ENCODE results near the gene KSR1. TPM values are rescaled to one million over a fixed set of nuclear protein-coding genes. Genes with fewer than 3 reads are reported as not detected.

The KSR1 gene
- total and polyA plus RNA-seq, 2 experiments from 2014 or later: 7.8 to 53.2 TPM

DNA sequence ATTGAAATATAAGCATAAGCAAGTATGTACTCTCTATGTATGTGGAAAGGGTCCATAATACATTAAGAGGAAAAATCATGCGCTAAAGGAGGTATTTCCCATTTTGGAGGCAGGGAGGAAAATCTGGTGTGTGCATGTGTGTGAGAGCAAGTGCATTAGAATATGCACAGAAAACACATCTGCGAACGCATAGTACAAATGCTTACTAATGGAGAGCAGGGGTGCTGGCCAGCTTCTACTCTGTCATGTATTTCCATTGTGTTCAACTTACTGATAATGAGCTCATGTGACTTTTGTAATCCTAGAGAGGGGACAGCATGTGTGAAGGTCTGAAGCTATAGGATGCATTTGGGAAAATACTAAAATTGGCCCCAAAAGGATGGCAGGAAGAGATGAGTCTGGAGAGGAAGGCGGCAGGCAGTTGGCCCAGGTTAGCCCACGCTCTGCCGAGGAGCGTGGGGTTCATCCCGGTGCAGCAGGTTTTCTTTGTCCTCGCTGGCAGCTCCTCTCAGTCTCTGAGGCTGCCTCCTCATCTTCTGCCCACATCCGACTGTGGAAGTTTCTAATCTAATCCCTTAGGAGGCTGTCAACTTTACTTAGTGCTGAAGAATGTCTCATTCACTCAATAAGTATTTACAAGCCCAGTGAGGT lies 17.8 kb upstream of the KSR1 start (continued):
- TF ChIP-seq, protein P1, sequence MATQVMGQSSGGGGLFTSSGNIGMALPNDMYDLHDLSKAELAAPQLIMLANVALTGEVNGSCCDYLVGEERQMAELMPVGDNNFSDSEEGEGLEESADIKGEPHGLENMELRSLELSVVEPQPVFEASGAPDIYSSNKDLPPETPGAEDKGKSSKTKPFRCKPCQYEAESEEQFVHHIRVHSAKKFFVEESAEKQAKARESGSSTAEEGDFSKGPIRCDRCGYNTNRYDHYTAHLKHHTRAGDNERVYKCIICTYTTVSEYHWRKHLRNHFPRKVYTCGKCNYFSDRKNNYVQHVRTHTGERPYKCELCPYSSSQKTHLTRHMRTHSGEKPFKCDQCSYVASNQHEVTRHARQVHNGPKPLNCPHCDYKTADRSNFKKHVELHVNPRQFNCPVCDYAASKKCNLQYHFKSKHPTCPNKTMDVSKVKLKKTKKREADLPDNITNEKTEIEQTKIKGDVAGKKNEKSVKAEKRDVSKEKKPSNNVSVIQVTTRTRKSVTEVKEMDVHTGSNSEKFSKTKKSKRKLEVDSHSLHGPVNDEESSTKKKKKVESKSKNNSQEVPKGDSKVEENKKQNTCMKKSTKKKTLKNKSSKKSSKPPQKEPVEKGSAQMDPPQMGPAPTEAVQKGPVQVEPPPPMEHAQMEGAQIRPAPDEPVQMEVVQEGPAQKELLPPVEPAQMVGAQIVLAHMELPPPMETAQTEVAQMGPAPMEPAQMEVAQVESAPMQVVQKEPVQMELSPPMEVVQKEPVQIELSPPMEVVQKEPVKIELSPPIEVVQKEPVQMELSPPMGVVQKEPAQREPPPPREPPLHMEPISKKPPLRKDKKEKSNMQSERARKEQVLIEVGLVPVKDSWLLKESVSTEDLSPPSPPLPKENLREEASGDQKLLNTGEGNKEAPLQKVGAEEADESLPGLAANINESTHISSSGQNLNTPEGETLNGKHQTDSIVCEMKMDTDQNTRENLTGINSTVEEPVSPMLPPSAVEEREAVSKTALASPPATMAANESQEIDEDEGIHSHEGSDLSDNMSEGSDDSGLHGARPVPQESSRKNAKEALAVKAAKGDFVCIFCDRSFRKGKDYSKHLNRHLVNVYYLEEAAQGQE (IDR thresholded peaks at IDR 0.05; ENCODE audit: unreplicated experiment): no peak
- no peak for TF ChIP-seq ZNF331 (CRISPR knock-in tag; IDR thresholded peaks at IDR 0.05; ENCODE audit: low read depth)
- TF ChIP-seq NANOG (IDR thresholded peaks at IDR 0.05; ENCODE audit: borderline replicate concordance): no peak

DNA sequence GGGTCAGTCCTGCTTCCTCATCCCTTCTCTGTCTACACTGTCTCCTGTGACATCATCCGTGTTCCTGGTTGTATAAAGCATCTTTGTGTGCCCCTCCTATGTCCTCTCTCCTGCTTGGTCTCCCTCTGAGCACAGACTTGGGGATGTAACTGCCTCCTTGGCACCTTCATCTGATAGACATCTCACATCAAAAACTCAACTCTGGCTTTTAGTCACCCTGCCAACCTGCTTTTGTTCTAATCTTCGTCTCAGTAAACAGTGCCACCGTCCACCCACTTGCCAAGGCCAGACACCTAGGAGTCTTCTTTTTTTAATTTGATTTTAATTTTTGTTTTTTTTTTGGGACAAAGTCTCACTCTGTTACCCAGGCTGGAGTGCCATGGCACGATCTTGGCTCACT lies 16.9 kb upstream of the KSR1 start:
- H3K4me3 Mint-ChIP-seq: no peak overlapping the region
- H3K27me3 ChIP-seq (ENCODE audit: insufficient read depth): no peaks in the 10 kb centered on the region
- H3K4me1 Mint-ChIP-seq: no peaks in the 10 kb centered on the region
- no peaks in the 10 kb centered on the region for H3K79me2 ChIP-seq (replicated peaks; ENCODE audit: insufficient read depth)
- H3K27me3 Mint-ChIP-seq (ENCODE audit: insufficient read depth, low read depth, poor library complexity): peaks cover 8% of the 10 kb centered on the region
- H3K4me2 ChIP-seq: no peak overlapping the region
- H3K27ac ChIP-seq (ENCODE audit: low read depth): no peak overlapping the region
- no peak overlapping the region for H2AFZ ChIP-seq
- no peaks in the 10 kb centered on the region for H3K9me2 ChIP-seq (ENCODE audit: insufficient read depth)
- no peak for ATAC-seq
- DNase-seq (ENCODE audit: low spot score): no peak
- H4K20me1 ChIP-seq (replicated peaks; ENCODE audit: insufficient read depth): no peaks in the 10 kb centered on the region
- no peaks in the 10 kb centered on the region; the same call in 2 of the 3 replicates for H3K36me3 Mint-ChIP-seq (ENCODE audit: low read depth)
- no peaks in the 10 kb centered on the region for H3K4me1 ChIP-seq (ENCODE audit: insufficient read depth)
- no peaks in the 10 kb centered on the region for H3K36me3 ChIP-seq (ENCODE audit: insufficient read depth)
- no peaks in the 10 kb centered on the region for H3F3A ChIP-seq (replicated peaks; ENCODE audit: low read depth)
- H3K27ac Mint-ChIP-seq: no peak overlapping the region
- H3K4me3 ChIP-seq: no peak overlapping the region
- no peaks in the 10 kb centered on the region for H3K9me3 Mint-ChIP-seq
- TF ChIP-seq, protein P2, sequence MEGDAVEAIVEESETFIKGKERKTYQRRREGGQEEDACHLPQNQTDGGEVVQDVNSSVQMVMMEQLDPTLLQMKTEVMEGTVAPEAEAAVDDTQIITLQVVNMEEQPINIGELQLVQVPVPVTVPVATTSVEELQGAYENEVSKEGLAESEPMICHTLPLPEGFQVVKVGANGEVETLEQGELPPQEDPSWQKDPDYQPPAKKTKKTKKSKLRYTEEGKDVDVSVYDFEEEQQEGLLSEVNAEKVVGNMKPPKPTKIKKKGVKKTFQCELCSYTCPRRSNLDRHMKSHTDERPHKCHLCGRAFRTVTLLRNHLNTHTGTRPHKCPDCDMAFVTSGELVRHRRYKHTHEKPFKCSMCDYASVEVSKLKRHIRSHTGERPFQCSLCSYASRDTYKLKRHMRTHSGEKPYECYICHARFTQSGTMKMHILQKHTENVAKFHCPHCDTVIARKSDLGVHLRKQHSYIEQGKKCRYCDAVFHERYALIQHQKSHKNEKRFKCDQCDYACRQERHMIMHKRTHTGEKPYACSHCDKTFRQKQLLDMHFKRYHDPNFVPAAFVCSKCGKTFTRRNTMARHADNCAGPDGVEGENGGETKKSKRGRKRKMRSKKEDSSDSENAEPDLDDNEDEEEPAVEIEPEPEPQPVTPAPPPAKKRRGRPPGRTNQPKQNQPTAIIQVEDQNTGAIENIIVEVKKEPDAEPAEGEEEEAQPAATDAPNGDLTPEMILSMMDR (conservative IDR thresholded peaks at IDR 0.05; ENCODE audit: low read depth in 2 of 2): no peak
- TF ChIP-seq EZH2 (IDR thresholded peaks at IDR 0.05; ENCODE audit: low read depth, unreplicated experiment) (no peak), NANOG (IDR thresholded peaks at IDR 0.05; ENCODE audit: borderline replicate concordance) (no peak), ZNF114 (CRISPR knock-in tag; IDR thresholded peaks at IDR 0.05) (no peak), EZH2phosphoT487 (IDR thresholded peaks at IDR 0.05; ENCODE audit: unreplicated experiment) (no peak), POLR2AphosphoS5 (IDR thresholded peaks at IDR 0.05; ENCODE audit: low read depth) (no peak), CREB1 (CRISPR knock-in tag; IDR thresholded peaks at IDR 0.05; ENCODE audit: low read depth) (no peak), JUNB (IDR thresholded peaks at IDR 0.05; ENCODE audit: unreplicated experiment) (no peak), ETS1 (IDR thresholded peaks at IDR 0.05) (no peak), ZNF331 (CRISPR knock-in tag; IDR thresholded peaks at IDR 0.05; ENCODE audit: low read depth) (no peak)
- TF ChIP-seq, protein P1 (IDR thresholded peaks at IDR 0.05; ENCODE audit: unreplicated experiment): no peak
